ENCODE data around the gene EXOC4. TPM values are rescaled to one million over a fixed set of nuclear protein-coding genes. Genes with fewer than 3 reads are reported as not detected.

Gene EXOC4
- total and polyA plus RNA-seq, 12 donors, result 7.5 to 41.7 (median 34.6) TPM

DNA sequence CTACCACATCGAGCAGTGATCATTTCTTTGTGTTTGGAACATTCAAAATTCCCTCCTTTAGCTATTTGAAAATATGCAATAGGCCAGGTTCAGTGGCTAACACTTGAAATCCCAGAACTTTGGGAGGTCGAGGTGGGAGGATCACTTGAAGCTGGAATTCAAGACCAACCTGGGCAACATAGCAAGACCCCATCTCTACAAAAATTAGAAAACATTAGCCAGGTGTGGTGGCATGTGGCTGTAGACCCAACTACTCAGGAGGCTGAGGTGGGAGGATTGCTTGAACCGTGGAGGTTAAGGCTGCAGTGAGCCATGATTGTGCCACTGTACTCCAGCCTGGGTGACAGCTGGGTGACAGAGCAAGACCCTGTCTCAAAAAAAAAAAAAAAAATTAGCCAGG lies 15.3 kb upstream of the EXOC4 start:
- intact Hi-C loops (cut with DNase I), result loop anchor here in 1 of 10 donors (10.0 kb wide), 1 partner anchor 153 kb away; the partner anchor contains the start of gene CHCHD3
- Histone ChIP-seq H3K9me3 (no peaks in the 10 kb centered on the region), H3K27ac (no peak overlapping the region), H3K4me1 (peaks cover 0 to 14% (median 0%) of the 10 kb centered on the region in 9 donors), H3K36me3 (no peaks in the 10 kb centered on the region), H3K27me3 (peaks cover 0 to 21% (median 0%) of the 10 kb centered on the region in 7 donors), H3K4me3 (no peak overlapping the region)
- TF ChIP-seq, protein P1, sequence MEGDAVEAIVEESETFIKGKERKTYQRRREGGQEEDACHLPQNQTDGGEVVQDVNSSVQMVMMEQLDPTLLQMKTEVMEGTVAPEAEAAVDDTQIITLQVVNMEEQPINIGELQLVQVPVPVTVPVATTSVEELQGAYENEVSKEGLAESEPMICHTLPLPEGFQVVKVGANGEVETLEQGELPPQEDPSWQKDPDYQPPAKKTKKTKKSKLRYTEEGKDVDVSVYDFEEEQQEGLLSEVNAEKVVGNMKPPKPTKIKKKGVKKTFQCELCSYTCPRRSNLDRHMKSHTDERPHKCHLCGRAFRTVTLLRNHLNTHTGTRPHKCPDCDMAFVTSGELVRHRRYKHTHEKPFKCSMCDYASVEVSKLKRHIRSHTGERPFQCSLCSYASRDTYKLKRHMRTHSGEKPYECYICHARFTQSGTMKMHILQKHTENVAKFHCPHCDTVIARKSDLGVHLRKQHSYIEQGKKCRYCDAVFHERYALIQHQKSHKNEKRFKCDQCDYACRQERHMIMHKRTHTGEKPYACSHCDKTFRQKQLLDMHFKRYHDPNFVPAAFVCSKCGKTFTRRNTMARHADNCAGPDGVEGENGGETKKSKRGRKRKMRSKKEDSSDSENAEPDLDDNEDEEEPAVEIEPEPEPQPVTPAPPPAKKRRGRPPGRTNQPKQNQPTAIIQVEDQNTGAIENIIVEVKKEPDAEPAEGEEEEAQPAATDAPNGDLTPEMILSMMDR (IDR thresholded peaks at IDR 0.05), result no peak
- no peak for ATAC-seq
- no peak for DNase-seq
- 91 to 92% methylated on average over 3 of the region's 3 CpGs for WGBS, 2 donors

DNA sequence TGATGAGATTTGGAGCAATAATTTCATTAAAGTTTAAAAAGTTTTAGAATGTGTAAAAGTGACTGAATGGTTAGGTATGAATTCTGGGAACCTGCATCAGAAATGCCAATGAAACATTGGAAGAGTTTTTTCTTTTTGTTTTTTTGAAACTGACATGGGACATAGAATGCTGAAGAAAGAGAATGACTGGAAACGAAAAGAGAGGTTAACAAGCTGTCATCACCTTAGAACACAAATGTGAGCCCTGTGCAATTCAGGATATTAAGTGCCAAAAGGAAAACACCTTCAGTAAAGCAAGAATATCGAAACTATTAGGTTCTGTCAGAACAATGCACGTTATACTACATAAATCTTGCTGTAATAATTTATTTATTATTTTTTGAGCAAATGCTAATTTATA lies 12.6 kb upstream of the EXOC4 start:
- no peaks in the 10 kb centered on the region for H3K36me3 ChIP-seq
- ATAC-seq (no peak), DNase-seq (no peak)
- no peaks in the 10 kb centered on the region for H3K9me3 ChIP-seq
- no peak overlapping the region for H3K27ac ChIP-seq
- intact Hi-C loops (cut with DNase I), result no loop called here
- H3K27me3 ChIP-seq, result peaks cover 0 to 26% (median 0%) of the 10 kb centered on the region in 7 donors
- H3K4me3 ChIP-seq, result no peak overlapping the region
- peaks cover 0 to 9% (median 0%) of the 10 kb centered on the region in 9 donors for H3K4me1 ChIP-seq
- TF ChIP-seq, protein P1 (IDR thresholded peaks at IDR 0.05), result no peak
- 67 to 71% methylated on average over 3 of the region's 3 CpGs for WGBS, 2 donors

DNA sequence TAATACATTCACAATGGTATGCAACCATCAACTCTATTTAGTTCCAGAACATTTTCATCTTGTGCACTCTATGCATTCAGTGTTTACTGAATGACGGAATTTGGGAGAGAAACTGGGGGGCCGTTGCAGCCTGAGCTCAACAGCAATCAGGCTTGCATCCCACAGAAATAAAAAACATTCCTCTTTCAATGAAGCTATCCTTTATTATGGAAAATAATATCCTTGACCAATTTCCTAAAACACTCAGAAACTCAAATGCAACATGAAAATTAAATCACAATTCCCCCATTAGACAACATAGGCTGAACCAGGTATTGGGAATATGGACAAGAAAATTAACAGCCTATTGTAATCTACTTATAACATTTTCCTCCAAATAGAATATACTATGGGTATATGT lies 6.3 kb upstream of the EXOC4 start:
- TF ChIP-seq, protein P1 (IDR thresholded peaks at IDR 0.05), result no peak
- intact Hi-C loops (cut with DNase I), result no loop called here
- ATAC-seq, result no peak
- no peak overlapping the region for H3K27ac ChIP-seq
- no peak overlapping the region for H3K4me3 ChIP-seq
- H3K4me1 ChIP-seq, result no peaks in the 10 kb centered on the region
- no peak for DNase-seq
- 93 to 95% methylated on average over 2 of the region's 2 CpGs for WGBS, 2 donors
- no peaks in the 10 kb centered on the region for H3K36me3 ChIP-seq
- peaks cover 0 to 13% (median 0%) of the 10 kb centered on the region in 7 donors for H3K27me3 ChIP-seq
- H3K9me3 ChIP-seq, result peaks cover 0 to 7% (median 0%) of the 10 kb centered on the region in 11 donors

DNA sequence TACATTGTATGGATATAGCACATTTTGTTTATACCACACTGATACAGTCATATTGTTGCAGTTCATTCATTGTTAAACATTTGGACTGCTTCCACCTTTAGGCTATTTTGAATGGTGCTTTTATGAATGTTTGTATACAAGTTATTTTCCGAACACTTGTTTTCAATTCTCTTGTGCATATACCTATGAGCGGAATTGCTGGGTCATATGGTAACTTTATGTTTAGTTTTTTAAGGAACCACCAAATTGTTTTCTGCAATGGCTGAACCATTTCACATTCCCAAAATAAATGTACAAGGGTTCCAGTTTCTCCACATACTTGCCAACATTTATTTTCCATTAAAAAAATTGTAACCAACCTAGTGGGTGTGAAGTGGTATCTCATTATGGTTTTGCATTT lies 4.0 kb upstream of the EXOC4 start:
- H3K27me3 ChIP-seq, result no peaks in the 10 kb centered on the region
- WGBS, 2 donors, result 95 to 96% methylated on average over 2 of the region's 2 CpGs
- TF ChIP-seq, protein P1 (IDR thresholded peaks at IDR 0.05), result no peak
- no peaks in the 10 kb centered on the region for H3K36me3 ChIP-seq
- DNase-seq (no peak), ATAC-seq (no peak)
- H3K9me3 ChIP-seq, result peaks cover 0 to 7% (median 0%) of the 10 kb centered on the region in 11 donors
- peaks cover 0 to 9% (median 5%) of the 10 kb centered on the region in 9 donors for H3K4me1 ChIP-seq
- H3K4me3 ChIP-seq, result no peak overlapping the region
- intact Hi-C loops (cut with DNase I), result no loop called here
- H3K27ac ChIP-seq, result no peak overlapping the region

All from heart right ventricle (tissue), 16 donors.